ENCODE data around the gene SERTAD2.

SERTAD2 gene, protein sequence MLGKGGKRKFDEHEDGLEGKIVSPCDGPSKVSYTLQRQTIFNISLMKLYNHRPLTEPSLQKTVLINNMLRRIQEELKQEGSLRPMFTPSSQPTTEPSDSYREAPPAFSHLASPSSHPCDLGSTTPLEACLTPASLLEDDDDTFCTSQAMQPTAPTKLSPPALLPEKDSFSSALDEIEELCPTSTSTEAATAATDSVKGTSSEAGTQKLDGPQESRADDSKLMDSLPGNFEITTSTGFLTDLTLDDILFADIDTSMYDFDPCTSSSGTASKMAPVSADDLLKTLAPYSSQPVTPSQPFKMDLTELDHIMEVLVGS

GRCh38 chr2:64653109-64654062, at the start of gene SERTAD2:
Gene SERTAD2, minus strand, starts transcription at chr2:64653913. Its CDS starts 17,042 bp downstream, at chr2:64636871.
- H3K27ac ChIP-seq, result peak within 1 kb of the TSS; percentile 92 to 100 (median 98)
- H3K4me3 ChIP-seq, result peak within 1 kb of the TSS; percentile 68 to 97 (median 89)

GRCh38 chr2:64700133-64700809, 46.6 kb upstream of the SERTAD2 start:
- Histone ChIP-seq H3K4me3 (no peak overlapping the region), H3K27ac (peak overlapping the region in 3 of 21 experiments; percentile 21 to 48 (median 42))

DNA sequence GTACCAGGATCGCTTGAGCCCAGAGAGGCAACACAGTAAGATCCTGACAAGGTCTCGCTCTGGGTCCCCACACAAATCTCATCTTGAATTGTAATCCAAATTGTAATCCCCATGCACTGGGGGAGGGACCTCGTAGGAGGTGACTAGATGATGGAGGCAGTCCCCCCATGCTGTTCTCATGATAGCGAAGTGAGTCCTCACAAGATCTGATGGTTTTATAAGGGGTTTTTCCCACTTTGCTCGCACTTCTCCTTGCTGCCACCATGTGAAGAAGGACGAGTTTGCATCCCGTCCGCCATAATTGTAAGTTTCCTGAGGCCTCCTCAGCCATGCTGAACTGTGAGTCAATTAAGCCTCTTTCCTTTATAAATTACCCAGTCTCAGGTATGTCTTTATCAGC, 46.0 kb upstream of the SERTAD2 start:
- peak overlapping the region in 5 of 21 experiments; percentile 3 to 73 (median 48) for H3K27ac ChIP-seq

GRCh38 chr2:64698668-64699444, 45.1 kb upstream of the SERTAD2 start:
- H3K27ac ChIP-seq, result peak overlapping the region in 6 of 21 experiments; percentile 3 to 73 (median 48)

More for the DNA sequence above, 46.0 kb upstream of the SERTAD2 start:
- H3K4me3 ChIP-seq, result no peak overlapping the region

DNA sequence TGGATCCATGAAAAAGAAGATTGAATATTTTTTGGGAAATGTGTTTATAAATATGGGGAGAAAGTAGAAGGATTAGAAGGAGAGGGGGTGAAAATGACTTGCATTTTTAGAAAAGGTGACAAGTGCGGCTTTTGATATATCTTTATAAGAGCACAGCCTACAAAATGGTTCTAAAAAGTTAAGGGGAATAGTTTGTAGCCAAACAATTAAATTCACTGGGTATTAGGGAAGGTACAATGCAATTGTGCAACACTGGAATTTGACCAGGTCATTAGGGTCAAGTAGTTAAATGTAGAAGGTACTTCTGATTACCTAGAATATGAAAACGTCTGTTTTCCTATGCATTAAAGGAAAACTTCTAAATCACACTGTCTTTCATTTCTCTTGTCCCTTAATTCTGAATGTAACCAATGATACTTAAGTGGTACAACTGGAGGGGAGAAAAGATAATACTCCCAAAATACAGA, 44.5 kb upstream of the SERTAD2 start:
- peak overlapping the region in 3 of 21 experiments; percentile 48 to 66 (median 51) for H3K27ac ChIP-seq
- H3K4me3 ChIP-seq, result no peak overlapping the region

More at GRCh38 chr2:64698668-64699444, 45.1 kb upstream of the SERTAD2 start:
- no peak overlapping the region for H3K4me3 ChIP-seq

- H3K27ac ChIP-seq, result peak overlapping the region in 2 of 21 experiments; percentile 0 to 51
Measured at GRCh38 chr2:64697297-64698176, 43.8 kb upstream of the SERTAD2 start.

DNA sequence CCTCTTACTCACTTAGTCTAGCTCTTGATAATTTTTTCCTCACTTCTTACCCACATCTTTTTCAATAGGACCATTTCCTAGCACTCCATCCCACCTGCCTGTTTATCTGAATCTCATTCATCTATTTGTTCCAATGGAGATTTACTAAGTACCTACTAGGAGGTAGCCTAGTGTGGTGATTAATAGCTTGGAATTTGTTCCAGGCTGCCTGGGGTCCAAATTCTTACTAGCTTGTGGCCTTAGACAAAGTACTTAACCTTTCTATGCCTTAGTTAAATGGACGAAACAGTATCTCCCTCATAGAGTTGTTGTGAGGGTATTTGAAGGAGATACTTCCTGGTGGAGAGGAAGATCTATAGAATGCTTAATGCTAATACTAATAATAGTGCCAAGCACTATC, 42.9 kb upstream of the SERTAD2 start:
- Histone ChIP-seq H3K27ac (peak overlapping the region in 2 of 21 experiments; percentile 57 to 63), H3K4me3 (no peak overlapping the region)

More at GRCh38 chr2:64697297-64698176, 43.8 kb upstream of the SERTAD2 start:
- H3K4me3 ChIP-seq, result no peak overlapping the region

DNA sequence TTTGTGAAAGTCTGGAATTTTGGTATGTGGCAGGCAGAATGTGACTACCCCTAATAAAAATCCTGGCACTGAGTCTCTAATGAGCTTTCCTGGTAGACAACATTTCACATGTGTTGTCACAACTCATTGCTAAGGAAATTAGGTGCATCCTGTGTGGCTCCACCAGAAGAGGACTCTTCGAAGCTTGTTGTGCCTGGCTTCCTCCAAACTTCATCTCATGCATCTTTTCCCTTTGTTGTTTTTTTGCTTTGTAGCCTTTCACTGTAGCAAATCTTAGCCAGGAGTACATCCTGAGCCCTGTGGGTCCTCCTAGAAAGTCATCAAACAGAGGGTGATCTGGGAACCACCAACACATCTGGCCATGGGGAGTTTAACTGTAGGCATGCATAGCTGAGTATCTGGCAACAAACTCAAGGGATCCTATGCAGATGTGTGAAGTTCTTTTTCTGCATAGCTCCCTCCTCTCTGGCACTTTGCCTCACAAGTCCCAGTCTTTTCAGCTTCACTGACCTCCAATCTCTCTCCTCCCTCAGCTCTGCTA, 42.1 kb upstream of the SERTAD2 start:
- Histone ChIP-seq H3K27ac (peak overlapping the region in 3 of 21 experiments; percentile 7 to 64 (median 57)), H3K4me3 (no peak overlapping the region)

DNA sequence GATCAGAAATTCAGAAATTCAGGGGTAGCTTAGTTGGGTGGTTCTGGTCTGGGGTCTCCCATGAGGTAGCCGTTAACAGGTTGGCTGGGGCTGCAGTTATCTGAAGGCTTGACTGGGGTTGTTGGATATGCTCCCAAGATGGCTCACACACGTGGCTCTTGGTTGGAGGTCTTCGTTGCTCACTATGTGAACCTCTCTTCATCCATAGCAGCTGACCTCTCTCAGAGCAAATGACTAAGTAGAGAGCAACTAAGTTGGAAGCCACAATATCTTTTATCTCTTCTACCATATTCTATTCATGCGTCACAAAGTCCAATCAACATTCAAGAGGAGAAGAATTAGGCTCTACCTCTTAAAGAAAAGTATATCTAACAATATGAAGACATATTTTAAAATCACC, 38.7 kb upstream of the SERTAD2 start:
- H3K27ac ChIP-seq, result no peak overlapping the region
- no peak overlapping the region for H3K4me3 ChIP-seq

GRCh38 chr2:64688909-64689308, 35.2 kb upstream of the SERTAD2 start:
- H3K4me3 ChIP-seq, result no peak overlapping the region

GRCh38 chr2:64686283-64686956, 32.7 kb upstream of the SERTAD2 start:
- H3K4me3 ChIP-seq, result no peak overlapping the region
- H3K27ac ChIP-seq, result no peak overlapping the region

More at GRCh38 chr2:64688909-64689308, 35.2 kb upstream of the SERTAD2 start:
- no peak overlapping the region for H3K27ac ChIP-seq

GRCh38 chr2:64685430-64685829, 31.7 kb upstream of the SERTAD2 start:
- H3K4me3 ChIP-seq, result no peak overlapping the region
- no peak overlapping the region for H3K27ac ChIP-seq

- Histone ChIP-seq H3K4me3 (no peak overlapping the region), H3K27ac (no peak overlapping the region)
Measured at GRCh38 chr2:64683771-64684510, 30.2 kb upstream of the SERTAD2 start.

DNA sequence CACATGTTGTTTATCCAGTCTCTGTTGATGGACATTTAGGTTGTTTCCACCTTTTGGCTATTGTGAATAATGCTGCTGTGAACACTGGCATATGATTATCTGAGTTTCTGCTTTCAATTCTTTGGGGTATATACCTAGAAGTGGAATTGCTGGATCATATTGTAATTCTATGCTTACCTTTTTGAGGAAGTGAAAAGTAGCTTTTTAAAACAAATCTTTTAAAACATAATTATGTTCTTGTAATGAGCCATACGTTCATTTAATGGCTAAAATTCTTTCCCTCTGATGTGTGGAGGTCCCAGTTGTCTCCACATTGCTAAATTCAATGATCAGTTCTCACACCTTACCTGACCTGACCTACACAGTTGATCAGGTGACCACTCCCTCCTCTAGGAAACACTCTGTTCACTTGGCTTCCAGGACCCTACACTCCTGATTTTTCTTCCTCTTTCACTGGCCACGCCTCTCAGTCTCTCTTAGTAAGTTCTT, 27.8 kb upstream of the SERTAD2 start:
- H3K4me3 ChIP-seq, result no peak overlapping the region
- peak overlapping the region in 1 of 21 experiments; percentile 23 for H3K27ac ChIP-seq

- Histone ChIP-seq H3K27ac (peak overlapping the region in 8 of 21 experiments; percentile 16 to 54 (median 43)), H3K4me3 (no peak overlapping the region)
Measured at GRCh38 chr2:64679673-64680425, 26.1 kb upstream of the SERTAD2 start.
